22Rv1 (cell line): ENCODE measurements around the gene CEP170B.

Source experiments
- CTCF ChIP-seq: fragments of 450-650 bp; IDR thresholded peaks from 2 replicates; pipeline ENCODE4 v1.5.1; 2017; ENCODE audit warnings: mild to moderate bottlenecking
- ZFX ChIP-seq: fragments of 450-650 bp; IDR thresholded peaks from 2 replicates; pipeline ENCODE4 v1.6.1; 2017; ENCODE audit warnings: antibody characterized with exemption, borderline replicate concordance

GRCh38 chr14:104817930-104818713, 46.9 kb upstream of the CEP170B start:
- TF ChIP-seq CTCF, result no peak
- no peak for TF ChIP-seq ZFX
